HG03039 (cell line): ENCODE results near the gene OXA1L.
"Not testable (repeated sequence)": the region's sequence is repeated elsewhere in the genome, so short reads cannot be mapped to it uniquely, and the experiment has no call there.

Experiments
- ATAC-seq: cut with Tn5 transposase; IDR thresholded peaks from one replicate; pipeline ENCODE4 v1.9.1; 2021; ENCODE audit warnings: mild to moderate bottlenecking, moderate library complexity; ENCODE audit not compliant: unreplicated experiment

OXA1L gene

GRCh38 chr14:22797017-22797917 is 30.8 kb downstream of the OXA1L start:
- no peak for ATAC-seq

- ATAC-seq = no peak
Measured at GRCh38 chr14:22798528-22798927, 32.0 kb downstream of the OXA1L start.

- no peak for ATAC-seq
Measured at GRCh38 chr14:22800346-22800745, 33.9 kb downstream of the OXA1L start.

GRCh38 chr14:22801716-22802115 is 35.2 kb downstream of the OXA1L start:
- no peak for ATAC-seq

GRCh38 chr14:22802860-22803686 is 36.6 kb downstream of the OXA1L start:
- ATAC-seq = peak; percentile 53

GRCh38 chr14:22803687-22803974 is 37.1 kb downstream of the OXA1L start:
- ATAC-seq = peak; percentile 43

DNA sequence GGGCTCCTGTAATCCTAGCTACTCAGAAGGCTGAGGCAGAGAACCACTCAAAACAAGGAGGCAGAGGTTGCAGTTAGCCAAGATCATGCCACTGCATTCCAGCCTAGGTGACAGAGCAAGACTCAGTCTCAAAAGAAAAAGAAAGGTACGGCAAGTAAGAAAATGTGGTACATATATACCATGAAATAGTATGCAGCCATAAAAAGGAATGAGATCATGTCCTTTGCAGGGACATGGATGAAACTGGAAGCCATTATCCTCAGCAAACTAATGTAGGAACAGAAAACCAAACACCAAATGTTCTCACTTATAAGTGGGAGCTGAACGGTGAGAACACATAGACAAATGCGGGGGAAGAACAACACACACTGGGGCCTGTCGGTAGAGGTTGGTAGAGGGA is 38.7 kb downstream of the OXA1L start:
- ATAC-seq = not testable (repeated sequence)

DNA sequence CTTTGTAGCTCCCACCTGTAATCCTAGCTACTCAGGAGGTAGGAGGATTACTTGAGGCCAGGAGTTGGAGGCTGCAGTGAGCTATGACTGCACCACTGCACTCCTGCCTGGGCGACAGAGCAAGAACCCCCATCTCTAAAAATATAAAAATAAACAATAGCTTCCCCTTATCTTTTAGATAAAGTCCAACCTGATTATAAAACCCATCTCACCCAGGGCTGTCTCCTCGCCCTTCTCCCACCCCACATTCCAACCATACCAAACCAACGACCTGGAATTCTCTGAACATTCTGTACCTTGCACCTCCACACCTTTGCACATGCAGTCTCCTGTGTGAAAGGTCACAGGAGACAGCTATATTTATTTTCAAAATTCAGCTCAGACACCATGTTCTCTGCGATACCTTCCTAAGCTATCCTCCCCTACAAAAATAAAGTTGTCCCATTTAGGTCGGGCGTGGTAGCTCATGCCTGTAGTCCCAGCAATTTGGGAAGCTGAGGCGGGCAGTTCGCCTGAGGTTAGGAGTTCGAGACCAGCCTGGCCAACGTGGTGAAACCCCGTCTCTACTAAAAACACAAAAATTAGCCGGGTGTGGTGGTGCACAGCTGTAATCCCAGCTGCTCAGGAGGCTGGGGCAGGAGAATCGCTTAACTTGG is 41.1 kb downstream of the OXA1L start:
- ATAC-seq = no peak

DNA sequence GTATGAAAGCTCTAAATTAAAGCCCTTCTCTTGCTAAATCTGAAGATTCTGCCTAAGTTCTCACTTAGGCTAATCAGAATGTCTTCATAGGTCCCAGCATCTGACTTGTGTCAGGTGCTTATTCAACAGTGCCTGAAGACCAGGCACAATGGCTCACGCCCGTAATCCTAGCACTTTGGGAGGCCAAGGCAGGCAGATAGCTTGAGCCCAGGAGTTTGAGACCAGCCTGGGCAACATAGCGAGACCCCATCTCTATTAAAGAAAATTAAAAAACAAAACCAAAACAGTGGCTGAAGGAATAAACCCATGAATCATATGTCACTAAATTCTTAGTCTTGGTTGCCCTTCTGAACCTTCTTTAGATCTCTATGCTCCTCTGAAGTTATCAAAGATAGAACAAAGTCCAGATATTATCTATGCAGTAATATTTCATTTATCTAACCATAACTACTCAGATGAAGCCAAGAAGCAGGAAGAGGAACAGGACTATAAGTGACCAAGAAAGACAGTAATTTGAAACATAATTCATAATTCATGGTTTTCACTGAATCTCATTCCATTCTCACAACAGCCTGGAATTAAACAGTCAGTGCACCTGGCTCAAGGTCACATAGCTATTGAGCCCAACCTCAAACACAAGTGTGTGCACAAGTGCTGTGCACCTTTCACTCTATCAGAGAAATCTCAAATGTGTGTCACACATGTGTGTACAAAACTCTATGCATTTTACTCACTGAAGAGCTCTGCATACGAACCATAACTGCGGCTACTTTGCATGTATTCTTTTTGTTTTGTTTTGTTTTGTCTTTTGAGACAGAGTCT is 42.1 kb downstream of the OXA1L start:
- ATAC-seq = no peak

DNA sequence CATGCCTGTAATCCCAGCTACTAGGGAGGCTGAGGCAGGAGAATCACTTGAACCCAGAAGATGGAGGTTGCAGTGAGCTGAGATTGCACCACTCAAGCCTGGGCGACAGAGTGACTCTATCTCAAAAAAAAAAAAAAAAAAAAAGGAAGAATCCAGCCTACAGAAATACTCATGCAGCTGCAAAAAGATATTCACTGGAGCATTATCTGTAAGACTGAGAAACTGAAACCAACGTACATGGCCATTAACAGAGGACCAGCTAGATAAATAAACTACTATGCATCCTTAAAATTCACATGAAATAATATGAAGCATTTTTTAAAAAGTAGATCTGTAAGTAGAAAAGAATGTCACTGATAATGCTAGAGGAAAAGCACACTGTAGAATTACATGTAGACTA is 45.2 kb downstream of the OXA1L start:
- no peak for ATAC-seq

GRCh38 chr14:22812744-22813143 is 46.3 kb downstream of the OXA1L start:
- no peak for ATAC-seq

- ATAC-seq = no peak
Measured at GRCh38 chr14:22813145-22813544, 46.7 kb downstream of the OXA1L start.

GRCh38 chr14:22814373-22814772 is 47.9 kb downstream of the OXA1L start:
- ATAC-seq = no peak

DNA sequence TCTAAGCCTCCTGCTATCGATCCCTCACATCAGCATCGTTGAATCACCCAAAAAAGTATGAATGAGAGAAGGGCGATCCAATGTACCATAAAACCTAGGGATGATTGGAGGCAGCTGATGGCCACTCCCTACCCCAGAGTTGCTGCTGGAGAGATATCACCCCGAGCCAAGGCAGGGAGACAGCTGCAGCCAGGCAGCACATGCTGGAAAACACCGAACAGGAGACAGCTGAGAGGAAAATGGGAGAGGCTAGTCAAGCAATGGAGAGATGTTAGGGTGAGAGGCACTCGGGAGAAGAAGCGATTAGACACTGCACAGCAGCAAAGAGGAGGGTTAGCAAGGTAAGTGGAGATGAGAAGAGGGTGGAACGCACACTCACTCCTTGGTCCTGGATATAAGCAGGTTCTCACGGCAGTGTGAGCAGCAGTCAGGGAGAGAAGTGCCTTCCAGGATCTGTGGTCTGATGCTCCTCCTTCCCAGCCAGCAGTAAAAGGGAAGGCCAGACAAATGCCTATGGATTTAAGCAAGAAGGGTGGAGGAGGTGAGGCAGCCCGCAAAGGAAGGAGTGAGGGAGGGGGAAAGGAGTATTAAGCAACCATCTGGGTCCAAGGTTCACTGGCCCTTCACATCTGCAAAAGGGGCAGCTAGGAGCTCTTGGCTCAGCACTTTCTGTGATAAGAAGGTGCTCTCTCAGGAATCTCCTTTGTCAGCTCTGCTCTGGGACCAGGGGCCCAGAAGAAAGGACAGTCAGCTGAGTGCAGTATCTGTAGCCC is 48.6 kb downstream of the OXA1L start, which contains the start of gene SLC7A7:
Gene SLC7A7, minus strand, starts transcription at position 495 of the 773 bp plus-strand sequence. CDS start 2,037 bp downstream, outside the sequence.
- ATAC-seq = no peak

- peak; percentile 33 for ATAC-seq
Measured at GRCh38 chr14:22819151-22819988, 52.9 kb downstream of the OXA1L start.

- no peak for ATAC-seq
Measured at GRCh38 chr14:22820731-22821130, 54.2 kb downstream of the OXA1L start.

GRCh38 chr14:22821193-22822015 is 54.9 kb downstream of the OXA1L start:
- no peak for ATAC-seq

- no peak for ATAC-seq
Measured at GRCh38 chr14:22822016-22822570, 55.6 kb downstream of the OXA1L start.
